SKM-1 treated with dmso at 0.1 percent for 144 hours (cell line): ENCODE data around the gene PARG.
"Not testable (repeated sequence)": the region's sequence is repeated elsewhere in the genome, so short reads cannot be mapped to it uniquely, and the experiment has no call there.

Experiments
- DNase-seq: peaks from one replicate; lab custom pipeline; 2025; ENCODE audit not compliant: unreplicated experiment; lab: John Stamatoyannopoulos, UW

The PARG gene

DNA sequence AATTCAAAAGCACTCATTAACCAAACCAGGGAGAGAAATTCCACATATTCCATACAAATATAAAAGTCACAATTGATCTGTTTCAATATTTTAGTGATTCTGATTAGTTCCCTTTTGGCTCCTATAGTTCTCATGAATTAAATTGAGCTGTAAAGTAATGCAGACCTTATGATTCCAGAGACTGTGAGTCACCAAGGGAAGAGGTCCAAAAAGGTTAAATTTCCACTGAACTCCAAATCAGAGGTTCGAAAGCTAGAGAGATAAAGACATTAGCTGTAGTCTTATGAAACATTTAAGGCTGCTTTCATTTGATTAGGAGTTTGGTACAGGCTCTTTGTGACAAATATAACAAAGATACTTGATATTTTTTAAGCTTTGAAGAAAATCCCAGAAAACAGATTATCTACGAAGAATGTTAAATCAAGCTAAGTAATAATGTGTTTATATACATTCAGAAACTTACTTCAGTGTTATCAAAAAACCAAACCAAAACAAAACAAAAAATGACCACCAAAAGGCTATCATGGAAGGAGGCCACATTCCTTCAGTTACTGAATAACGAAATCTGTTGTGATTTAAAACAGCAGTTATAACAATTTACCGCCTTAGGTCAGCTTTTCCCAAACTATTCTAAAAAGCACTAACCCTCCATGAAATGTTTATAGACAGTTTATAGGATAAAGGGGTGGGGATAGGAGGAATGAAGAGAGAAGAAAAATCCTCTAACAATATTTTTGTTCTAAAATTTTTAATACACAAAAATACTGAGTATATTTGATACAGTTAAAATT is 33.3 kb downstream of the PARG start:
- not testable (repeated sequence) for DNase-seq

- DNase-seq = not testable (repeated sequence)
Observed at GRCh38 chr10:49903829-49904228, 38.0 kb downstream of the PARG start.

GRCh38 chr10:49900406-49900805 is 41.4 kb downstream of the PARG start:
- DNase-seq = not testable (repeated sequence)

GRCh38 chr10:49899999-49900398 is 41.8 kb downstream of the PARG start:
- not testable (repeated sequence) for DNase-seq

DNA sequence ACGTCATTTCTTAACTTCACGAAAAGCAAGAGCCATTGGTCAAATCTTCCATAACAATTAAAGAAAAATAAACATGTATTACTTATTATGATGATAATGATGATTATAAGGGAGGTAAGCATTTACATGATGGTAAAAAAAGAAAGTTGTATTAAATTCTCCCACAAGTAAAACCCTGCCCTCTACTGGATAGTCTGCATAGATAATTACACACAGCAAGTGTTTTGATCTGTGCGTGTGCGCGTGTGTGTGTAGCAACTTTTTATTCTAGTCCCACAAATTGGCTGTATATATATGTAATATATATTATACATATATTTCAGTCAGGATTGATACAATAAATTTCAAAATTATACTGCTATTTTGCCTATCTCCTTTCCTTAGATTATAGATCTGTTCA is 51.8 kb downstream of the PARG start:
- DNase-seq = not testable (repeated sequence)

- not testable (repeated sequence) for DNase-seq
Observed at GRCh38 chr10:49884739-49885331, 57.0 kb downstream of the PARG start.

DNA sequence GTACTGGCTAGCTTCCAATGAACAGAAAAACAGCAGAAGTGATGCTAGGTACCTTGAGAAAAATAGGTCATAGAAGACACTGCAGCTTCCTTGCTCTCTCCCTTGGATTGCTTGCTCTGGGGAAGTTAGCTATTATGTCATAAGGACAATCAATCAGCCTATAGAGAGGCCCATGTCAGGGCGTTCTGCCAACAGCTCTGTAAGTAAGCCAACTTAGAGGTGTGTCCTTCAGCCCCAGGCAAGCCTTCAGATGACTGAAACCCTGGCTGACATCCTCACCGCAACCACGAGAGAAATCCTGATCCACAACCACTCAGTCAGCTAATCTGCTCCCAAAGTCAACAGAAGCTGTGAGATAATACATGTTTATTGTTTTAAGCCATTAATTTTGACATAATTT is 58.0 kb downstream of the PARG start:
- not testable (repeated sequence) for DNase-seq

- not testable (repeated sequence) for DNase-seq
Observed at GRCh38 chr10:49882327-49882726, 59.5 kb downstream of the PARG start.

- not testable (repeated sequence) for DNase-seq
Observed at GRCh38 chr10:49872740-49873139, 69.1 kb downstream of the PARG start.

- DNase-seq = not testable (repeated sequence)
Observed at GRCh38 chr10:49871462-49871861, 70.4 kb downstream of the PARG start.

- DNase-seq = not testable (repeated sequence)
Observed at GRCh38 chr10:49859933-49860332, 81.9 kb downstream of the PARG start.

DNA sequence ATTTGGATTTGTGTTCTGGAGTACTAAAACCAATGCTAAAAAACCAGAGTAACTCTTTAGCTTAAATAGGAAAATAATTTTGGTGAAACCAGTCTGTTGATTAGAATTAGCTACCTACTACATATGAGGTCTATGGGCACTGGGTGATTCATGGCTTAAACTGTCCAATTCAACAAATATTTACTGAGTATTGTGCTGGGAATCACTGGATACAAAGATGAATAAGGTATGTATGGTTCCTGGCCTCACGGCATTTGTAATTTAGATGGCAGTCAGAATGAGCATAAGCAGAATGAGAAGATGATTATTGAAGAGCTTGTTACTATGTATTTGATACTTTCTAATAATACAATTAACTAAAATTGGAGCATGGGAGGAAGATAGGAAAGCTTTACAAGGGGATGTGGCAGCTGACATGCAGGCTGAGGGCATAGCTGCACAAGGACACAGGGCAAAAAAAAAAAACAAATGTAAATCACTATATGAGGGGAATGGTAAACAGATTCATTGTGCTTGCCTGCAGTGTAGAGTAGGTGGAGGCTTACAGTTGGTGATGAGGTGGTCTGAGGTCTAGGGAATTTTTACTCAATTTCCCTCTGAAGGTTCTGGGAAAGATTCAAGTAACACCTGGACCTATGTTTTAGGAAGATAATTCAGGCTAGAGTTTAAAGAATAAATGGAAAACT is 83.0 kb downstream of the PARG start:
- not testable (repeated sequence) for DNase-seq

DNA sequence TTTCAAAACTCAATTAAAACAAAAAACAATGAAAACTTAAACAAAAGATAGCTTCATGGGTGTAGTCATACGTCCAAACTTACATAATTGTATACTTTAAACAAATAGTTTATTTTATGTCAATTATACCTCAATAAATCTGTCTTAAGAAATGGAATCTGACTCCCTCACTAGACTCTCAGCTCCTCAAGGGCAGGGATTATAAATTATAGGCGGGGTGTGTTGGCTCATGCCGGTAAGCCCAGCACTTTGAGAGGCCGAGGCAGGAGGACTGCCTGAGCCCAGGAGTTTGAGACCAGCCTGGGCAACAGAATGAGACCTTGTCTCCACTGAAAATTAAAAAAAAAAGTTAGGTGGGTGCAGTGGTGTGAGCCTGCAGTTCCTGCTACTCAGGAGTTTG is 92.3 kb downstream of the PARG start:
- not testable (repeated sequence) for DNase-seq

DNA sequence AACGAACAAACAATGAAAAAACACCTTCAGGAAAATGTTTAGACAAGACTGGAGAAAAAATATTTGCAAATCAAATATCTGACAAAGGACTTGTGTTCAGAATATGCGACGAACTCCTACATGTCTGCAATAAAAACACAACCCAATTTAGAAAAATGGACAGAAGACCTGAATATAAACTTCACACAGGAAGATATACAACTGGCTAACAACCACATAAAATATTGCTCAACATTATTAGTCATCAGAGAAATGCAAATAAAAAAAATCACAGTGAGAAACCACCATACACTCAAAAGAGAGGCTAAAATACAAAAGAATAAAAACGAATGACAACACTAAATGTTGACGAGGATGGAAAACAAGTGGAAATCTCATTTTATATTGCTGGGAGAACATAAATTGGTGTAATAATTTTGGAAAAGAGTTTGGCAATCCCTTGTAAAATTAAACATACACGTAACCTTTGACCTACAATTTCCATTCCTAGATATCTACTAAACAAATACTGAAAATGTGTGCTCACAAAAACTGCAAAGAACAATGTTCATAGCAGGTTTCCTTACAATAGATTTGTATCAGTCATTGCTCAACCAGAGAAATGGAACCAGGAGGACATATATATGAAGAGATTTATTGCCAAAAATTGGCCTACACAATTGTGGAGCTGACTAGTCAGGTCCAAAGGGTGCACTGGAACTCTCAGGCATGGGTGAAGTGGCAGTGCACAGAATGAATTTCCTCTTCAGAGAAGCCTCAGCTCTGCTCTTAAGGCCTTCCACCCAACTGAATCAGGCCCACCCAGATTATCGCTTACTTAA is 96.8 kb downstream of the PARG start:
- DNase-seq = no peak

GRCh38 chr10:49842333-49842628 is 99.5 kb downstream of the PARG start:
- not testable (repeated sequence) for DNase-seq

DNA sequence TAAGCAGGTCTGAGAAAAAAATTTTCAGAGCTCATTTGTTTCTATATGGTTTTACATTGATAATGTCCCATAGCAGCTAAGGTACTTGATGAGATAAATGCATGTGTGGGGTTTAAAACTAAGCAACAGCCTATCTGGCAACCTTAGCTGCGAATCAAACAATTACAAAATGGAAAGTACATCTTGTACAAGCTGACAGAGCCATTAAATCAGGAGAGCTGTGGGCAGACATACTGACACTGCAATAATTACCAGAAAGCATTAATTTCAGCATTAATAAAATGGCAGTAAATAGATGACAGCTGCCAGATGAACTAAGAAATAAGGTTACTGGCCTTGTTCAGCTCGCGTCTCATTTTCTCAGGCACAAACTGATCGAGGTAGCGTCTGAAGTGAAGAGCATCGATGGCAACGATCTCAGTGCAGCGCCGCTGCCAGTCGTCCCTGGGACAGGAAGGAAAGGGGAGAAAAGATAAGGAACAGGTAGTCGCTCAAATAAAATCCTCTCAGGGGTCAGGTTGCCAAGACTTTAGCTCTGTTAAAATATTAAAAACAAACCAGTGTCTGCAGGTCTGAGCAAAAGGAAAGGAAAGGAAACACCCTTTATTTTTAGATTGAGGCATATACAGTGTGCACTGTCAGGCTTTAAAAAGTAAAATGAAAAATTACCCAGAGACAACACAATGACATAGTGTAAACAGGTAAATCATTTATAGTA is 100.1 kb downstream of the PARG start:
- no peak for DNase-seq

DNA sequence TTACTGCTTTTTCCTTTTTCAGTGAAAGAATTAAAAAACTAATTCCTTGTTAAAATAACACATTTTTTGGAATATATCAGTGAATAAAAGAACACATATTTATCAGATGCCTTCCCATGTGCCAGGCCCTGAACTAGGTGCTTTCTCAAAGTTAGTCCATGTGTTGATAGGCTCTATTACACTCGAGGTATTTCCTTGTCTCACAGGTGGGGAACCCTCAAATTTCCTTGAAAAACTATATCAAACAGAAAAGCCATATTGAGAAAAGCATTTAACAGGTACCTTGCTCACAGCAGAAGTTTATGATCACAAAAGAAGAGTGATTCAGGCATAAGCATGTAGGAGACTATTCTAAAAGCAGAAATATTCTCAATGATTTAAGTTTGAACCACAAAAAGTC is 104.1 kb downstream of the PARG start:
- DNase-seq = no peak

DNA sequence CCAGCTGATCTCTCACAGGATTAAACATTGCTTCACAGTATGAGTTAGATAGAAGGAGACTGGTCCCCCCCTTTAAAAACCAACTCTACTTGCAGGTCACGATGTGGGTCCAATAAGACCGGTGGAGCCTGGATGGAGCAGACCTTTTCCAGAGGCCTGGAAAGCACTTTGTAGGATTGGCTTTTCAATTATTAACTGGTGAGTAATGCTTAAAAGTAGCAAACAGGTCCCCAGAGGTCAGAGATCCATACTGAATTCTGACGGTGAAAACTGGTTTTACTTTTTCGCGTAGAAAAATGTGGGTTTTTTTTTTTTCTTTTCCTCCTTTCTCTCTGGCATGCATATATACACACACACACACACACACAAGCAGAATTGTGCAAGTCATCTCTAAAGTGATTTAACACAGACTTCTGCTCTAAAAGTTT is 104.8 kb downstream of the PARG start:
- no peak for DNase-seq

GRCh38 chr10:49834976-49835375 is 106.9 kb downstream of the PARG start:
- DNase-seq = no peak

DNA sequence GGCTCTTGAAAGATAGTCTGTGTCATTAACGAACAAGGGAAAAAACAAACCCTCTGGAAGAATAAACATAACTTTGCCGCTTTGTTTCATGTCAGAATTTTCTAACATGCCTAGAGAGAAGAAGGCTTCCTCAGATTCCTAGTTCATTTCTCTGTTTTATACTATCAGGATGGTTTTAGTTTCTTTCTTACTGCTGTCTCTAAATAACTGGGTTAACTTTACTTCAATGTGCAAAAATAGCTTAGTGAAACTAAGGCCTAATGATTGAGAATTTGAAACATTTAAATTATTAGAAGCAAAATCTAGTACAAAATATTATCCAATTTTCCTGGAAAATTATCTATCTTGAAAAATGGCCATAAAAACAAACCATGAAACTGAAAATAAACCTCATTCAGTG is 107.6 kb downstream of the PARG start:
- no peak for DNase-seq

GRCh38 chr10:49833168-49833567 is 108.7 kb downstream of the PARG start:
- no peak for DNase-seq
